Loucy (cell line): ENCODE measurements around the gene MEMO1.

Source experiments
- H2AFZ ChIP-seq: fragments of 200-600 bp; sonication (generic); 2 replicates; pipeline ENCODE4 v1.6.0; 2016; ENCODE audit warnings: antibody characterized with exemption, mild to moderate bottlenecking, low read length, moderate library complexity
- H3F3A ChIP-seq: fragments of 200-600 bp; 2 replicates; pipeline ENCODE4 v1.6.0; 2016; ENCODE audit warnings: antibody characterized with exemption, low read depth, mild to moderate bottlenecking
- H3K27me3 ChIP-seq: fragments of 200-600 bp; sonication (generic); 2 replicates; pipeline ENCODE4 v1.6.1; 2014; ENCODE audit warnings: low read length, mild to moderate bottlenecking; ENCODE audit not compliant: insufficient read depth, poor library complexity, severe bottlenecking
- H3K36me3 ChIP-seq: fragments of 200-600 bp; sonication (generic); 2 replicates; pipeline ENCODE4 v1.6.1; 2016; ENCODE audit warnings: low read length; ENCODE audit not compliant: insufficient read depth
- H3K4me1 ChIP-seq: fragments of 200-600 bp; sonication (generic); 2 replicates; pipeline ENCODE4 v1.5.1; 2014; ENCODE audit warnings: low read length, mild to moderate bottlenecking; ENCODE audit not compliant: insufficient read depth, poor library complexity, severe bottlenecking
- H3K4me2 ChIP-seq: fragments of 200-600 bp; sonication (generic); 2 replicates; pipeline ENCODE4 v1.6.0; 2014; ENCODE audit warnings: antibody characterized with exemption, low read length, low read depth, mild to moderate bottlenecking; ENCODE audit not compliant: poor library complexity, severe bottlenecking
- H3K4me3 ChIP-seq: fragments of 200-600 bp; sonication (generic); 2 replicates; pipeline ENCODE4 v1.5.1; 2014; ENCODE audit warnings: low read length, mild to moderate bottlenecking, mixed read lengths; ENCODE audit not compliant: poor library complexity, severe bottlenecking
- H3K79me2 ChIP-seq: fragments of 200-600 bp; sonication (generic); 2 replicates; pipeline ENCODE4 v1.6.1; 2014; ENCODE audit warnings: low read length; ENCODE audit not compliant: insufficient read depth
- H3K9ac ChIP-seq: fragments of 200-600 bp; sonication (generic); 2 replicates; pipeline ENCODE4 v1.6.0; 2014; ENCODE audit warnings: mild to moderate bottlenecking, low read depth, low read length, moderate library complexity; ENCODE audit not compliant: poor library complexity, severe bottlenecking
- H3K9me2 ChIP-seq: fragments of 200-600 bp; sonication (generic); replicated peaks from 2 replicates; pipeline ENCODE4 v1.6.1; 2016; ENCODE audit warnings: low read depth, low read length, mixed read lengths
- H3K9me3 ChIP-seq: fragments of 200-600 bp; sonication (generic); 2 replicates; pipeline ENCODE4 v1.6.1; 2014; ENCODE audit warnings: mild to moderate bottlenecking, antibody characterized with exemption, low read length, low read depth; ENCODE audit not compliant: insufficient read depth
- H4K20me1 ChIP-seq: fragments of 200-600 bp; sonication (generic); 2 replicates; pipeline ENCODE4 v1.6.0; 2014; ENCODE audit warnings: antibody characterized with exemption, low read length, mild to moderate bottlenecking; ENCODE audit not compliant: insufficient read depth, poor library complexity, severe bottlenecking
- EZH2phosphoT487 ChIP-seq: fragments of 200-600 bp; IDR thresholded peaks from 2 replicates; pipeline ENCODE4 v1.6.1; 2018; ENCODE audit warnings: antibody characterized with exemption, mild to moderate bottlenecking, moderate library complexity, borderline replicate concordance
- TF ChIP-seq, protein P1 (sequence below): fragments of 200-600 bp; sonication (generic); conservative IDR thresholded peaks from 2 replicates; pipeline ENCODE4 v1.5.1; 2014; ENCODE audit warnings: mild to moderate bottlenecking, antibody characterized with exemption, low read length

Gene MEMO1

DNA sequence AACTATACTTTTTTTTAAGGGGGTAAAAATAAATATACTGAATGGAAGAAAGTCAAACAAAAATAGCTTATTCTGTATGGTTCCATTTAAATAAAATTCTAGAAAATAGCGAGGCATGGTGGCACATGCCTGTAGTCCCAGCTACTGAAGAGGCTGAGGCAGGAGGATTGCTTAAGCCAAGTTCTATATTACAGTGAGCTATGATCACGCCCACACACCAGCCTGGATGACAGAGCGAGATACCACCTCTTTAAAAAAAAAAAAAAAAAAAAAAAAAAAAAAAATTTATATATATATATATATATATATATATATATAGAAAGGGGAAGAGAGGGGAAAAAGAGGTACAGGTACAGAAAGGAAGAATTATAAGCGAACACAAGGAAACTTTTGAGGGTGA, 77.7 kb downstream of the MEMO1 start:
- peaks cover 4% of the 10 kb centered on the region for H4K20me1 ChIP-seq

DNA sequence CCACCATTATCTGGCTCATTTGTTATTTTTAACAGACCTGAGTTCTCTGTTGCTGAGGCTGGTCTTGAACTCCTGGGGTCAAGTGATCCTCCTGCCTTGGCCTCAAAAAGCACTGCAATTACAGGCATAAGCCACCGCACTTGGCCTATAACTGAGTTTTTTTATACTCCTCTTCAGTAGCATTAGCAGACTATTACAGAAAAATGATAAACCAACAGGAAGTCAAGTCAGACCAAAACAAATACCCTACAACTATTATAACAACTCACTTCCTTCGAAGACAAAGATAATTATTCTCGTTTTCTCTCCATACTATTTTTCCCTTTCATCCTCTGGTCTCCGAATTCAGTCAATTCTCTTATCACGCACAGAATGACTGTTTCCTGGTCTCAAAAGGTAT, 78.2 kb downstream of the MEMO1 start:
- Histone ChIP-seq H2AFZ (no peak overlapping the region), H3K27me3 (no peaks in the 10 kb centered on the region), H3K79me2 (peaks cover 45% of the 10 kb centered on the region; the same call in 1 of the 2 replicates), H3K9me2 (no peaks in the 10 kb centered on the region), H3K4me3 (no peak overlapping the region), H3F3A (no peaks in the 10 kb centered on the region), H4K20me1 (peaks cover 4% of the 10 kb centered on the region), H3K36me3 (peaks cover 15% of the 10 kb centered on the region; the same call in 1 of the 2 replicates), H3K4me2 (no peak overlapping the region), H3K9ac (no peak overlapping the region), H3K4me1 (peaks cover 6% of the 10 kb centered on the region), H3K9me3 (no peaks in the 10 kb centered on the region)
- no peak for TF ChIP-seq EZH2phosphoT487
- TF ChIP-seq, protein P1, sequence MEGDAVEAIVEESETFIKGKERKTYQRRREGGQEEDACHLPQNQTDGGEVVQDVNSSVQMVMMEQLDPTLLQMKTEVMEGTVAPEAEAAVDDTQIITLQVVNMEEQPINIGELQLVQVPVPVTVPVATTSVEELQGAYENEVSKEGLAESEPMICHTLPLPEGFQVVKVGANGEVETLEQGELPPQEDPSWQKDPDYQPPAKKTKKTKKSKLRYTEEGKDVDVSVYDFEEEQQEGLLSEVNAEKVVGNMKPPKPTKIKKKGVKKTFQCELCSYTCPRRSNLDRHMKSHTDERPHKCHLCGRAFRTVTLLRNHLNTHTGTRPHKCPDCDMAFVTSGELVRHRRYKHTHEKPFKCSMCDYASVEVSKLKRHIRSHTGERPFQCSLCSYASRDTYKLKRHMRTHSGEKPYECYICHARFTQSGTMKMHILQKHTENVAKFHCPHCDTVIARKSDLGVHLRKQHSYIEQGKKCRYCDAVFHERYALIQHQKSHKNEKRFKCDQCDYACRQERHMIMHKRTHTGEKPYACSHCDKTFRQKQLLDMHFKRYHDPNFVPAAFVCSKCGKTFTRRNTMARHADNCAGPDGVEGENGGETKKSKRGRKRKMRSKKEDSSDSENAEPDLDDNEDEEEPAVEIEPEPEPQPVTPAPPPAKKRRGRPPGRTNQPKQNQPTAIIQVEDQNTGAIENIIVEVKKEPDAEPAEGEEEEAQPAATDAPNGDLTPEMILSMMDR, result no peak

More for the DNA sequence above, 77.7 kb downstream of the MEMO1 start:
- H3K4me1 ChIP-seq, result peaks cover 6% of the 10 kb centered on the region
- H3K27me3 ChIP-seq, result no peaks in the 10 kb centered on the region
- peaks cover 45% of the 10 kb centered on the region; the same call in 1 of the 2 replicates for H3K79me2 ChIP-seq
- H3K4me2 ChIP-seq, result no peak overlapping the region
- no peaks in the 10 kb centered on the region for H3K9me3 ChIP-seq
- TF ChIP-seq, protein P1, result no peak
- TF ChIP-seq EZH2phosphoT487, result no peak
- H2AFZ ChIP-seq, result no peak overlapping the region
- no peak overlapping the region for H3K9ac ChIP-seq
- no peak overlapping the region for H3K4me3 ChIP-seq
- peaks cover 15% of the 10 kb centered on the region; the same call in 1 of the 2 replicates for H3K36me3 ChIP-seq
- H3K9me2 ChIP-seq, result no peaks in the 10 kb centered on the region
- H3F3A ChIP-seq, result no peaks in the 10 kb centered on the region

GRCh38 chr2:31931916-31932315, 78.9 kb downstream of the MEMO1 start:
- Histone ChIP-seq H3K9me3 (no peaks in the 10 kb centered on the region), H3K9me2 (no peaks in the 10 kb centered on the region), H4K20me1 (peaks cover 4% of the 10 kb centered on the region), H3K27me3 (no peaks in the 10 kb centered on the region), H2AFZ (no peak overlapping the region), H3K9ac (no peak overlapping the region), H3K36me3 (peaks cover 15% of the 10 kb centered on the region; the same call in 1 of the 2 replicates), H3K4me3 (no peak overlapping the region), H3K4me1 (peaks cover 6% of the 10 kb centered on the region), H3K4me2 (no peak overlapping the region), H3F3A (no peaks in the 10 kb centered on the region), H3K79me2 (peaks cover 45% of the 10 kb centered on the region; the same call in 1 of the 2 replicates)
- TF ChIP-seq EZH2phosphoT487, result no peak
- TF ChIP-seq, protein P1, result no peak
